Measurements from ENCODE around the gene NUAK2. TPM values are rescaled to one million over a fixed set of nuclear protein-coding genes. Genes with fewer than 3 reads are reported as not detected.

Gene NUAK2
- total and polyA plus RNA-seq, 9 donors: 0.35 to 1.5 (median 0.41) TPM

DNA sequence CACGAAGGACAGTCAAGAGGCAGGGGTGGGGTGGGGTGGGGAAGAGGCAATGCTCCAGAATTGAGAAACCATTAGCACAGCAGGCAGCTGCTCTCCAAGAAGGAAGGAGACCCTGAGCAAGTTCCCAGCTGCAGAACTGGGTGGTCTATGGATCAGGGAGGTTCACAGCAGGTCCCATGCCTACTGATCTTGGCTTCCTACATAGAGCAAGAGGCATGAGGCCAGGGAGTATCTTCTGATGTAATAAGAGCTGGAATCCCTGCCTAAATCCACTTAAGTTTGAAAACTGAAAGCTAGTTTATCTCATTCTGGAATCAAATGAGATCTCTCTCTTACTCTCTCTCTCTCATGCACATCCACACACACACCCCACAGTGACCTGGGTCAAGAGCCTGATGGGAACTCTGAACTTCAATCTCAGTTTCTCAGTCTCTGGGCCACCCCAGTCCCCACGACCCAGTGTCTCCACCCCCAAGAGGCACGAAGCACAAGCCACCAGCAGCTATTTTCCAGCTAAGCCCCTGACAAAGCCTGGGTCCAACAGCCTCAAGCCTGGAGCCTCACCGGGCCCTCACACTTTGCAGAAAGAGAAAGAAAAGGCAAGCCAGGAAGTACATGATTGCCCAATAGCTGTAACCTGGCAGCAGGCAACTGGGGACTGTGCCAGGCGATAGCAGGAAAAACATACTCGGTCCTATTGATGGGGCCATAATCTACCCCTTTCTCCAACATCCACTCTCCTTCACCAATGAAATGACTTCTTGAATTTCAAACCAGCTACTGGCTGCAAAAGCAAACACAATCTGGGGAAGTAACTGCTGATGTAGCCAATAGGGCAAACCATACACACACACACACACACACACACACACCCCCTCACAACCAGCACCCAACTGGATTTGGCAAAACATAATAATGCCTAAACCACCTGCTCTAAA lies 2.2 kb downstream of the NUAK2 start:
- peak; percentile 62 for DNase-seq
- Histone ChIP-seq H3K27me3 (ENCODE audit: control insufficient read depth, insufficient read depth, low read length) (peaks cover 13% of the 10 kb centered on the region), H3K4me3 (ENCODE audit: low read length) (no peak overlapping the region), H3K4me1 (ENCODE audit: control insufficient read depth, insufficient read depth, low read length) (peaks cover 36% of the 10 kb centered on the region), H3K36me3 (ENCODE audit: control insufficient read depth, insufficient read depth, low read length) (no peaks in the 10 kb centered on the region), H3K9me3 (replicated peaks; ENCODE audit: control insufficient read depth, low read depth, low read length) (no peaks in the 10 kb centered on the region), H3K27ac (ENCODE audit: low read length) (no peak overlapping the region)
- WGBS (ENCODE audit: insufficient coverage): 36% methylated on average over 5 of the region's 6 CpGs

DNA sequence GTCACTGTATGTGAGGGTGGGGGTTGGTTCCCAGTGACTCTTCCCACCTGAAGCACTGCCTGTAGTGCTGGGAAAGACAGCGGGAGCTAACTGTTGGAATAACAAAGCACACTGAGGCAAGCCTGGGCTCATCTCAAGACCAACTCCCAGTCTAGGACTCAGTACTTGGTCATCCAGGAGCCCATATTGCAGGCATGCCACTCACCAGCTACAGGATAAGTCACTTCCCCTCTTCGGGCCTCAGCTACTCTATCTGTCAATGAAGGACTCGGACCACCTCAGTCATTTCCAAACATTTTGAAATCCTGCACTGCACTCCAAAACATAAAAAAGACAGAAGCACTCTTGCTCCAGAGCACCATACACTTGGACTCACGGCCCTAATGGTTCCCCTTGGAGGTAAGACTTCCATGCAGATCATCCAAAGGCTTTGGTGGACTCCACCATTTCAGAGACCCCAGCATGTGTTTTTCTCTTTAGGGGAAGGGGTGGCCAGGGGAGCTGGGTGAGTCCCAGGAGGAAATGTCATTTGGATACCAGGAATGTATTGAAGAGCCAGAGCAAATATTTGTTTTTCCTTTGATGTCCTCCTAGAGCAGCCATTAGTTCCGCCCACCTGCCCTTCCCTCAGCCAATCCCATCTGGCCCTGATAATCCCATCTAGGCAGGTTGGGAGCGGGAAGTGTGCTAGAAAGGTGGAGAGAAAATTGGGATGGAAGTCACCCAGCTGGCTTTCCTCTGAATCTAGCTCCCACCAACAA lies 3.1 kb downstream of the NUAK2 start:
- 93% methylated on average over 3 of the region's 6 CpGs for WGBS (ENCODE audit: insufficient coverage)
- Histone ChIP-seq H3K4me3 (ENCODE audit: low read length) (no peak overlapping the region), H3K36me3 (ENCODE audit: control insufficient read depth, insufficient read depth, low read length) (no peaks in the 10 kb centered on the region), H3K4me1 (ENCODE audit: control insufficient read depth, insufficient read depth, low read length) (peaks cover 45% of the 10 kb centered on the region), H3K9me3 (replicated peaks; ENCODE audit: control insufficient read depth, low read depth, low read length) (no peaks in the 10 kb centered on the region), H3K27me3 (ENCODE audit: control insufficient read depth, insufficient read depth, low read length) (peaks cover 13% of the 10 kb centered on the region), H3K27ac (ENCODE audit: low read length) (no peak overlapping the region)
- DNase-seq: no peak

DNA sequence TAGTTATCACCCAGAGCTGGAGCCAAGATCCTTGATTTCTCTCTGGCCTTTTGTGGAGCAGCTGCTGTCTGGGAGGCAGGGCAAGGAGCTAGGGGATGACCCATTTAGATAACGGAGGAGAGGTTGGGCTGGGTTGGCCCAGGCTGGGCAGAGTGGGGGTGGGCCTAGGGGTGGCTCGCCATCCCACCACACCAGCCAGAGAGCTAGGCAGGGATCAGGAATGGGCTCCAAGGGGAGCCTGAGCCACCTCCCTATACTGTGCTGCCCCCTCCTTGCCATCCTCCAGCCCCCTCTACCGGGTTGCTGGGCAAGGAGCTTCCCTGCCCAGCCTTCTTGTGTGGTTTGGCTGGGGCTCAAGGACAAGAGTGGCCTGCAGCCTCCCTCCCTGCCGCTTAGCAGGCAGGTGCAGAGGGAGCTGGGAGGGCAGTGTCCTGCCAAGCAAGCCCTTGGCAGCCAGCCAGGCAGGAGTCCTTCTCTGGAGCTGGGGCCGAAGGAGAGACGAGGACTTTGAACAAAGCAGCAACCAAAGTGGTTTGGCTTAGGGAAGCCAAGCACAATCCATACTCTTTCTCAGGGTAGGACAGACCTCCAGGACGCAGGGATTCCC lies 4.1 kb downstream of the NUAK2 start:
- Histone ChIP-seq H3K27ac (ENCODE audit: low read length) (peak overlapping the region; percentile 17), H3K4me3 (ENCODE audit: low read length) (no peak overlapping the region), H3K4me1 (ENCODE audit: control insufficient read depth, insufficient read depth, low read length) (peaks cover 49% of the 10 kb centered on the region), H3K36me3 (ENCODE audit: control insufficient read depth, insufficient read depth, low read length) (no peaks in the 10 kb centered on the region), H3K9me3 (replicated peaks; ENCODE audit: control insufficient read depth, low read depth, low read length) (no peaks in the 10 kb centered on the region), H3K27me3 (ENCODE audit: control insufficient read depth, insufficient read depth, low read length) (peaks cover 13% of the 10 kb centered on the region)
- WGBS (ENCODE audit: insufficient coverage): 62% methylated on average over 3 of the region's 7 CpGs
- peak; percentile 73 for DNase-seq

DNA sequence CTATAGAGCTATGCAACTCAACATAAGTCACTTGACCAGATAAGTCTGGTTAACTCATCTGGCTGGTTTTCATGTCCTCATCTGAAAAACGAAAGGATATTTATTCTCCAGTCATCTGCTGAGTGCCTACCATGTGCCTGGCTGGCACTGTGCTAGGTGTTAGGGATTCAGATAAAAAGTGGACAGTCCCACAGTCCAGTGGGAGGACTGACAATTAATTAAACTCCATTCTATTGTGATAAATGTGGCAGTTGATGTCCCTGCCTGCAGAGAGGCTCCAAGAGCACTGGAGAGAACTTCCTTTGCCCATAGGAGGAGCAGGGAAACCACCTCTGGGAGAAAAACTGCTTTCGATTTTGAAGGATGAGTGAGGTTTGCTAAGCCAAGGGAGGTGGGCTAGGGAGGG lies 5.4 kb downstream of the NUAK2 start:
- Histone ChIP-seq H3K27me3 (ENCODE audit: control insufficient read depth, insufficient read depth, low read length) (peaks cover 13% of the 10 kb centered on the region), H3K27ac (ENCODE audit: low read length) (no peak overlapping the region), H3K36me3 (ENCODE audit: control insufficient read depth, insufficient read depth, low read length) (no peaks in the 10 kb centered on the region), H3K4me1 (ENCODE audit: control insufficient read depth, insufficient read depth, low read length) (peaks cover 46% of the 10 kb centered on the region), H3K4me3 (ENCODE audit: low read length) (no peak overlapping the region), H3K9me3 (replicated peaks; ENCODE audit: control insufficient read depth, low read depth, low read length) (no peaks in the 10 kb centered on the region)
- no peak for DNase-seq
- WGBS (ENCODE audit: insufficient coverage): 78% methylated on average over 1 of the region's 2 CpGs

DNA sequence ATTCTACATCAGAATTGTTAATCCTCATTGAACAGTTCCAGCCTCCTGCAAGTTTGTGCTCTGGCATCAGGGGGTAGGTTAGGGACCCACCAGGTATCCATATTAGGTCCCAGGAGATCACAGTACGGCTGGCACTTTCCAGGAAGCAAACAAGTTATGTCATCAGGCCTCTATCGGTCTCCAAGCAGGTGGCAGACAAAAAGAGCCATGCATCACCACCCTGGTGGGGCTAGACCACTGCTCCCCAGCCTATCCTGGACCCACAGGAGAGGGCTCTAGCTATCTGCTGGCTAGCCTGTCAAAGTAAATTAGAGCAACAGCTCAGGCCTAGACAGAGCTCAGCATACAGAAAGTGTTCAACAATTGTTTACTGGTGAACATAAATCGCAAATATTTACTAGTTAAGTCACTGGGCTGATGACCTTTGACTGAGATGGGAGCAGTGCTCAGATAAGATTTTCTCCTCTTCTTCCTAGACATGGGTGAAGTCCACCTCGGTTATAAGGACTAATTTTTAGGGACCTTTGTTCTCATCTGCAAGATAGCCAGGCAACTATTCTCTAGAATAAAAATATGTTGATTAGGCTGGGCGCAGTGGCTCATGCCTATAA lies 6.4 kb downstream of the NUAK2 start:
- DNase-seq: no peak
- H3K4me1 ChIP-seq (ENCODE audit: control insufficient read depth, insufficient read depth, low read length): peaks cover 42% of the 10 kb centered on the region
- H3K36me3 ChIP-seq (ENCODE audit: control insufficient read depth, insufficient read depth, low read length): no peaks in the 10 kb centered on the region
- peaks cover 4% of the 10 kb centered on the region for H3K27me3 ChIP-seq (ENCODE audit: control insufficient read depth, insufficient read depth, low read length)
- no peaks in the 10 kb centered on the region for H3K9me3 ChIP-seq (replicated peaks; ENCODE audit: control insufficient read depth, low read depth, low read length)
- H3K4me3 ChIP-seq (ENCODE audit: low read length): no peak overlapping the region
- no peak overlapping the region for H3K27ac ChIP-seq (ENCODE audit: low read length)
- WGBS (ENCODE audit: insufficient coverage): 85% methylated on average over 2 of the region's 5 CpGs

DNA sequence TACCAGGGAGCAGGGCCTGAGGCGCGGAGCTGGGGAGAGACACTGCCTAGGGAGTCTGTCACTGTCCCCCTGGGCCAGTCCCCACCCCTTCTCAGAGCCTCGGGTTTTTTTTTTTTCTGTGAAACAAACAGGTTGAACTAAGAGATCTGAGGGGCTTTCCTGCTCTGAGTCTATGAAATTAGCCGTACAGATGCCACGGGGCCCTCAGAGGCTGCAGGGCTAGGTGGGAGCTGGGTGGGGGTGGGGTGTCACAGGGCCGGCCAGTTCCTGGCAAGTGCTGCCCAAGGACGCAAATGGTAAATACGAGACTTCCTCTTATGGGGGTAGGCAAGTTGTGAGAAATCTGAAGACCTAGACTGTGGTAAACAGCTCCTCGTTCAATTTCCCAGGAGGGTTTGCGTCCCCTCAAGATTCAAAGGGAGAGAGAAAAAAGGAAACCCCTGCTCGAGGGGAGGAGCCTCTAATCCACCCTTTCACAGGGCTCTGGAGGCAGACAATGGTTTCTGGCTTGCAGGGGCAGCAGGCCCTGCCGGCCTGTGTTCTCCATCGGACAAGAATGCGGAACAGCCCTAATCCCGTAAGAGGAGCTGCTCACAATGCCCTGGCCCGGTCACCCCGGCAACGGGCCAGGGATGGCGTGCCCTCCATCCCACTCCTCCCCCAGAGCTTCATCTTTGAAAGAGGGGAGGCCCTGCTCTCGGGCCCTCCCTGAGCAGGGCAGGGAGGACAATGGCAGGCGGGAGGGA lies 7.8 kb downstream of the NUAK2 start:
- Histone ChIP-seq H3K4me3 (ENCODE audit: low read length) (peak overlapping the region; percentile 18), H3K27ac (ENCODE audit: low read length) (peak overlapping the region; percentile 86), H3K36me3 (ENCODE audit: control insufficient read depth, insufficient read depth, low read length) (no peaks in the 10 kb centered on the region), H3K27me3 (ENCODE audit: control insufficient read depth, insufficient read depth, low read length) (no peaks in the 10 kb centered on the region), H3K9me3 (replicated peaks; ENCODE audit: control insufficient read depth, low read depth, low read length) (no peaks in the 10 kb centered on the region), H3K4me1 (ENCODE audit: control insufficient read depth, insufficient read depth, low read length) (peaks cover 36% of the 10 kb centered on the region)
- 11% methylated on average over 13 of the region's 21 CpGs for WGBS (ENCODE audit: insufficient coverage)
- DNase-seq: peak; percentile 78

DNA sequence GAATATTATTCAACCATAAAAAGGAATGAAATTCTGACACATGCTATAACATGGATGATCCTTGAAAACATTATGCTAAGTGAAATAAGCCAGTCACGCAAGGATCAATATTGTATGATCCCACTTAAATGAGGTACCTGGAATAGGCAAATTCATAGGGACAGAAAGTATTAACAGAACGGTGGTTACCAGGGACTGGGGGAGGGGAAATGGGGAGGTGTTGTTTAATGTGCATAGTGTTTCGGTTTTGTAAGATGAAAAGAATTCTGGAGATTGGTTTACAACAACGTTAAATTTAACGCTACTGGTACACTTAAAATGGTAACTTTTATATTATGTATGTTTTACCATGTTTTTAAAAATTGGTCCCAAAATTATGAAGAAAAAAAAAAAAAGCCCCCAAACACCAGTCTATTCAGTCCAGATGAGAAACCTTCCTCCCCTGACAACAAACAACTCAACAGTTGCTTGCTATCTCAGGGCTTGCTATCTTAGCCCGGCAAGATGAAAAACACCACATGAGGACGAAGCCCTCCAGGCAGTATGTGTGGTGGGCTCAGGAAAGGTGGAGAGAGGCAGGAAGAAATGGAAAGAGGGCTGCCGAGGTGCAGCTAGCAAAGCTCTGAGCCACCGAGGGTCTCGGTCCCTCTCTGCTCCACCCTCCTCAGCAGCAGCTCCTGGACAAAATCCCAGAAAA lies 8.5 kb downstream of the NUAK2 start:
- no peak for DNase-seq
- peaks cover 32% of the 10 kb centered on the region for H3K4me1 ChIP-seq (ENCODE audit: control insufficient read depth, insufficient read depth, low read length)
- H3K4me3 ChIP-seq (ENCODE audit: low read length): no peak overlapping the region
- H3K36me3 ChIP-seq (ENCODE audit: control insufficient read depth, insufficient read depth, low read length): peaks cover 2% of the 10 kb centered on the region
- 66% methylated on average over 2 of the region's 10 CpGs for WGBS (ENCODE audit: insufficient coverage)
- H3K27me3 ChIP-seq (ENCODE audit: control insufficient read depth, insufficient read depth, low read length): no peaks in the 10 kb centered on the region
- peak overlapping the region; percentile 86 for H3K27ac ChIP-seq (ENCODE audit: low read length)
- H3K9me3 ChIP-seq (replicated peaks; ENCODE audit: control insufficient read depth, low read depth, low read length): no peaks in the 10 kb centered on the region

DNA sequence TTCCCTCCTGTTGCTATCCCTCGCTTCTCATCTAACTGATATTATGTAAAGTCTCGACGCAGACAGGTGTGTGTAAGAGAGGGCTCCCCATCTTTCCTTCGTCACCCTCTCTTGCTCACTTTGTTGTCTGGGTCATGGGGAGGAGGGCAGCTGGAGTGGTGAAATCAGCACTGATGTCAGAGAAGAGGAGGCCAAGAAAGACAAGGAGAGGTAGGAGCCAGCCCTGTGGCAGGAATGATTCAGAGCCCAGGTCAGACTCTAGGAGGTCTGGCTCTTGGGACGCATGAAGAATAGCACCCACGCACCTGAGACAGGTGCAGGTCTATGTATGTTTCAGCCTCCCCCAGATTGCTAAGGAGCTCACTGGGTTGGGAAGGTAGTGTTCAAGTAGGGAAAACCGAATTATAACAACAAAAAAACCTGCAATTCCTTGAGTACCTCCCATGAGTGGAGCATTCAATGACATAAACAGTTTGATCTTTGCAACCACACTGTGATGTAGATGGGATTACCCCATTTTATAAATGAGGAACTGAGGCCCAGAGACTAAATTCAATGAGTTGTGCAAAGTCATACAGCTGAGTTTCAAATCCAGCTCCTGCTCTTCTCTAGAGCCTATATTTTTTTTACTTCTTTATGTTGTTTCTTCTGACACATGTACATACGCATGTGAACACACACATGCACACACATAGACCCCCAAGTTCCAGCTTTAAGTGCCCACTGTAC lies 10.4 kb downstream of the NUAK2 start:
- 100% methylated on average over 1 of the region's 8 CpGs for WGBS (ENCODE audit: insufficient coverage)
- Histone ChIP-seq H3K4me1 (ENCODE audit: control insufficient read depth, insufficient read depth, low read length) (peaks cover 13% of the 10 kb centered on the region), H3K27me3 (ENCODE audit: control insufficient read depth, insufficient read depth, low read length) (no peaks in the 10 kb centered on the region), H3K9me3 (replicated peaks; ENCODE audit: control insufficient read depth, low read depth, low read length) (no peaks in the 10 kb centered on the region), H3K36me3 (ENCODE audit: control insufficient read depth, insufficient read depth, low read length) (peaks cover 6% of the 10 kb centered on the region), H3K27ac (ENCODE audit: low read length) (no peak overlapping the region), H3K4me3 (ENCODE audit: low read length) (no peak overlapping the region)
- DNase-seq: no peak
